HG03066 (cell line): ENCODE data around the gene ZBED1.
"Not testable (repeated sequence)": the region's sequence is repeated elsewhere in the genome, so short reads cannot be mapped to it uniquely, and the experiment has no call there.

Source experiments
- ATAC-seq: cut with Tn5 transposase; IDR thresholded peaks from one replicate; pipeline ENCODE4 v1.9.1; 2021; ENCODE audit warnings: low read depth; ENCODE audit not compliant: unreplicated experiment

Gene ZBED1

DNA sequence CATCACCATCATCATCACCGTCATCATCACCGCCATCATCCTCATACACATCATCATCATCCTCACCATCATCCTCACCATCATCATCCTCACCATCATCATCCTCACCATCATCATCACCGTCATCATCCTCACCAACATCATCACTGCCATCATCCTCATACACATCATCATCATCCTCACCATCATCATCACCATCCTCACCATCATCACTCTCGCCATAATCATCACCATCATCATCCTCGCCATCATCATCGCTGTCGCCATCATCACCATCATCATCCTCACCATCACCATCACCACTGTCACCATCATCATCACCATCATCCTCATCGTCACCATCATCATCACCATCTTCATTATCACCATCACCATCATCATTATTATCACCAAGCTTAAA is 19.8 kb upstream of the ZBED1 start:
- no peak for ATAC-seq

DNA sequence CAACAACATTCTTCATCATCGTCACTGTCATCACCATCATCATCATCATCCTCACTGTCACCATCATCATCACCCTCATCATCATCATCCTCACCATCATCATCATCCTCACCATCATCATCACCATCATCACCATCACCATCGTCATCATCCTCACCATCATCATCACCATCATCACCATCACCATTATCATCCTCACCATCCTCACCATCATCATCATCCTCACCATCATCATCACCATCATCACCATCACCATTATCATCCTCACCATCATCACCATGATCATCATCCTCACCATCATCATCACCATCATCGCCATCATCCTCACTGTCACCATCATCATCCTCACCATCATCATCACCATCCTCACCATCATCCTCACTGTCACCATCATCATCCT is 18.9 kb upstream of the ZBED1 start:
- not testable (repeated sequence) for ATAC-seq

DNA sequence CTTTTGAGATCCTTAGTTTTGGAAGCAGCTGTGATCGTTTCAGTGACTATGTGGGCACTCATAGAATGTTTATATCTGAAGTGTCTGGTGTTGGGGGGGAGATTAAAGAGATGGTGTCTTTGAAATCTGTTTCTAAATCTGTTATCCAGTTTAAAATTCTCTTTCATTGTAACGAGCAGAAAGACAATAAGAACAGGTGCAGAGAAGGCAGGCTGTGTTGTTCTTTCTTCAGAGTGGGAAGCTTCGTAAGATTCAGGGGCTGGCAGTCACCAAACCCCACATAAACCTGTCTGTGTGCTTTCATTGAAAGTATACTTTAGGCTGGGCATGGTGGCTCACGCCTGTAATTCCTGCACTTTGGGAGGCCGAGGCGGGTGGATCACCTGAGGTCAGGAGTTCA is 16.3 kb upstream of the ZBED1 start:
- no peak for ATAC-seq

DNA sequence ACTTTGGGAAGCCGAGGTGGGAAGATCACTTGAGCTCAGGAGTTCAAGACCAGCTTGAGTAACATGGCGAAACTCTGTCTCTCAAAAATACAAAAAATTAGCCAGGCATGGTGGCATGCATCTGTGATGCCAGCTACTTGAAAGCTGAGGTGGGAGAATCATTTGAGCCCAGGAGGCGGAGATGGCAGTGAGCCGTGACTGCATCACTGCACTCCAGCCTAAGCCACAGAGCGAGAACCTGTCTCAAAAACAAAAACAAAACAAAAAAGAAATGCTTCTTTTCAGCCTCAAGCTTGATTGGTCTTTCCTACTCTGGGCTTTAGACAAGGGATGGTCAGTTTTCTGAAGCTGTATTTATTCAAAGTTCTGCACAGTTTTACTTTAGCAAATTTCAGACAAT is 15.8 kb upstream of the ZBED1 start:
- peak; percentile 51 for ATAC-seq

DNA sequence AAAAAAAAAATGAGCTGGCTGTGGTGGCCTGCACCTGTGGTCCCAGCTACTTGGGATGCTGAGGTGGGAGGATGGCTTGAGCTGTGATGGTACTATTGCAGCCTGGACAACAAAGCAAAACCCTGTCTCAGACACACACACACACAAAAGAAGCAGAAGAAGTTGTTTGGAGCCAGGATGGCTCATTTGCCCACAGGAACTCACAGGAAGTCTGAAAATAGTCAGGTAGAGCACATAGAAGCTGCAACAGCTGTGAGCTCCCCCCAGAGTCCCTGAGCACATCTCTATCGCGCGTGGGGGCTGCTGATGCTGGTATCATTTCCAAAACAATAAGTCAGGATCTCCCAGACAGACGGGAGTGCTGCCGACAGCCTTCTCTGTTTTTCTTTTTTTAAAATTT is 13.4 kb upstream of the ZBED1 start:
- no peak for ATAC-seq

DNA sequence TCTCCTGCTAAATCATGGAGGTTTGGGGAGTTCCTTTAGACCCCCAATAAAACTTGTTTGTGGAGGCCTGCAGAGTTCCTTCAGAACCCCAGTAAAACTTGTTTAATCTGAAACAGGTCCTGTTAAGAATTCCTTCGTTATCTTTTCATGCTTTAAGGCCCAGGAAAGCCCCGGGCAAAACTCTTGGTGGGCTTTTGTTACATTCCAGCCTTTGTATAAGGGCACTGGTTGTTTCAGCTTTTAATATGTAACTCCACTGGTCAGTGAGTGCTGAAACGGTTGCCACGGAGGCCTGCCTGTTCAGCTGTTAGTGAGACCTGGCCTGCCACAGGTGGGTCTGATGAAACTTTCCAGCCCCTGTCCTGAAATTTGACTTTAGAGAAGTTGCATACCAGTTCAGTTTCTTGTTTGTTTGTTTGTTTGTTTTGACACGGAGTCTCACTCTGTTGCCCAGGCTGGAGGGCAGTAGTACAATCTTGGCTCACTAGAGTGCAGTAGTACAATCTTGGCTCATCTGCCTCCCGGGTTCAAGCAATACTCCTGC is 12.4 kb upstream of the ZBED1 start:
- ATAC-seq: no peak

DNA sequence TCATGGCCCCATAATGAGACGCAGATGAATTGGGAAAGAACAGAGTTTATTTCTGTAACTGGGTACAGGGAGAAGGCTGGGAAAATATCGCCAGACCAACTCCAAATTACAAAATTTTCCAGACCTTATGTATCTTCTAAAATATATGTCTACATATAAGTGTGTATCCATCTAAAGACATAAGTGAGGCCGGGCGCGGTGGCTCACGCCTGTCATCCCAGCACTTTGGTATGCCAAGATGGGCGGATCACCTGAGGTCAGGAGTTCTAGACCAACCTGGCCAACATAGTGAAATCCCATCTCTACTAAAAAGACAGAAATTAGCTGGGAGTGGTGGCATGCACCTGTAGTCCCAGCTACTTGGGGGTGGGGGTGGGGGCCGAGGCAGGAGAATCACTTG is 11.7 kb upstream of the ZBED1 start:
- ATAC-seq: no peak

DNA sequence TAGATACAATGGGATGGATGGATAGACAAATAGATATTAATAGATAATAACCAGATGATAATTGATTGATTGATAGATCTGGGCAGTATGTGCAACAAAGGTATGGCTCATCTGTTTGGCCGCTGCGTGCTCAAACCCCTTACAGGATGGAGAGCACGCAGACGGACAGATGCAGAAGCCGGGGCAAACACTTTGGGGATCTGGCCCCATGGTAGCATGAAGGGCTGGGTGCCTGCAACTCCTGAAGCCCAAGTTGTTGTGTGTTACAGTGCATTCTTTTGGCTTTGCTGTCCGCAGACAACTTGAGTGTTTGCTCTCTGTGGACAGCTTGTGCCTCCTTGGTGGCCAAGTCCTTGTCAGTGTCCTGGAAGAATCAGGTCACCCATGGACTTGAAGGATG is 10.6 kb upstream of the ZBED1 start:
- no peak for ATAC-seq

DNA sequence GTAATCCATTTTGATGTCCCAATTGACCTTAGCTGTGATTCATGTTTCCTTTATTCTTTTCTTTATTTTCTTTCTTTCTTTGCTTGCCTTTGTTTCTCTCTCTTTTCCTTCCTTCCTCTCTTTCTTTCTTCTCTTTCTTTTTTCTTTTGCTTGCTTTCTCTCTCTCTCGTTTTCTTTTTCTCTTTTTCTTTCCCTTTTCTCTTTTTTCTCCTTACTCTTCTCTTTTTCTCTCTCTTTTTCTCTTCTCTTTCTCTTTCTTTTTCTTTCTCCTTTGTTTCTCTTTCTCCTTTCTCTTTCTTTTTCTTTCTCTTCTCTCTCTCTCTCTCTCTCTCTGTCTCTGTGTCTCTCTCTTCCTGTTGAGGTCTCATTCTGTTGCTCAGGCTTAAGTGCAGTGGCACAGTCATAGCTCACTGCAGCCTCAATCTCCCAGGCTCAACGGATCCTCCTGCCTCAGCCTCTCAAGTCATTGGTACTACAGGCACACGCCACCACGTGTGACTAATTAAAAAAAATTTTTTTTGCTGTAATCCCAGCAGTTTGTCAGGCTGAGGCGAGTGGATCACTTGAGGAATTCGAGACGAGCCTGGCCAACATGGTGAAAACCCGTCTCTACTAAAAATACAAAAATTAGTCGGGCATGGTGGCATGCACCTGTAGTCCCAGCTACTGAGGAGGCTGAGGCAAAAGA is 8.0 kb upstream of the ZBED1 start:
- no peak for ATAC-seq

DNA sequence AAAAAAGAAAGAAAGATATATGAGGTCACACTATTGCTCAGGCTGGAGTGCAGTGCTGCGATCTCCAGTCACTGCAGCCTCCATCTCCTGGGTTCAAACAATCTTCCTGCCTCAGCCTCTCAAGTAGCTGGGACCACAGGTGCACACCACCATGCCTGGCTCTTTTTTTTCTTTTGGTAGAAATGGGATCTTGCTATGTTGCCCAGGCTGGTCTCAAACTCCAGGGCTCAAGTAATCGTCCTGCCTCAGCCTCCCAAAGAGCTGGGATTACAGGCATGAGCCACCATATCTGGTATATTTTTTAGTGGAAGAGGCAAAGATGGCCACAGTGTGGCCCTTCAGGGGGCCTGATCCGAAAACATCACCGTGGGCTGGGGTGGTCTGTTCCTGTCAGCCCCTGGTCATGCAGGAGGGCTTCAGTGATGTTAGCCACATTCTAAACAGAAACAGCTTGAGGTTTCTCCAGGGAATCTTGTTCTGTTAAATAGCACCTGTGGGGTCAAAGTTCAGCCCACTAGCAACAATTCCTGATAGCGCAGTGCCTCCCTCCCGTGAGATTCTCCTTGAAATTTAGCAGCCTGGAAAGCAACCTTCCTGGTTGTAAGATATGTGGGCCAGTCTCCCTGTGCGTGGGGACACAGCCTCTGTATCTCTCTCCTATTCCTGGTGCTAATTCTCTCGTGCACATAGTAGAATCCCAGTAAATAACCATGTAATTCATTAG is 7.3 kb upstream of the ZBED1 start:
- ATAC-seq: no peak

DNA sequence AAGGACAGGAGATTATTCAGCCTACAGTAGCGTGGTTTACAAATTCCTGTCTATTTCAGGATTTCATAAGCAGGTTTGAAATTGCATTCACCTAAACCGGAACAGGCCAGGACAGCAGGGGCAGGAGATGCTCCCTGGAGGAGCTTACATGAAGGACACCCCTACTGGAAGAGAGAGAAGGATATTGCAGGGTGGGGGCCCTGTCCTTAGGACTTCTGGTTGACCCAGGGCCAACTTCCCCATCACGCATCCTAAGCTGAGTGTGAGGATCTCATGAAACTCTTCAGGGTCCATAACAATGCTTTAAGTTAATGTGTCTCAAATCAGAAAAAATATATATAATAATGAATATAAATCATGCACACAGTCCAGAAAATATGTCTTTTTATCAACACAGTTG is 6.4 kb upstream of the ZBED1 start:
- no peak for ATAC-seq

DNA sequence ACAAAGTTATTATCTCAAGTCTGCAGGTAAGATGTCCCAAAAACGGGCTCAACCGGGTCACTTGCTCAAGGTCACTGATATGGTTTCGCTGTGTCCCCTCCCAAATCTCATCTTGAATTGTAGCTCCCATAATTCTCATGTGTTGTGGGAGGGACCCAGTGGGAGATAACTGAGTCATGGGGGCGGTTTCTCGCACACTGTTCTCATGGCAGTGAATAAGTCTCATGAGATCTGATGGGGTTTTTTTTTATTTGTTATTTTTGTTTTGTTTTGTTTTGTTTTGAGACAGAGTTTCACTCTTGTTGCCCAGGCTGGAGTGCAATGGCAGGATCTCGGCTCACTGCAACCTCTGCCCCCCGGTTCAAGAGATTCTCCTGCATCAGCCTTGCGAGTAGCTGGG is 4.6 kb upstream of the ZBED1 start:
- ATAC-seq: not testable (repeated sequence)

DNA sequence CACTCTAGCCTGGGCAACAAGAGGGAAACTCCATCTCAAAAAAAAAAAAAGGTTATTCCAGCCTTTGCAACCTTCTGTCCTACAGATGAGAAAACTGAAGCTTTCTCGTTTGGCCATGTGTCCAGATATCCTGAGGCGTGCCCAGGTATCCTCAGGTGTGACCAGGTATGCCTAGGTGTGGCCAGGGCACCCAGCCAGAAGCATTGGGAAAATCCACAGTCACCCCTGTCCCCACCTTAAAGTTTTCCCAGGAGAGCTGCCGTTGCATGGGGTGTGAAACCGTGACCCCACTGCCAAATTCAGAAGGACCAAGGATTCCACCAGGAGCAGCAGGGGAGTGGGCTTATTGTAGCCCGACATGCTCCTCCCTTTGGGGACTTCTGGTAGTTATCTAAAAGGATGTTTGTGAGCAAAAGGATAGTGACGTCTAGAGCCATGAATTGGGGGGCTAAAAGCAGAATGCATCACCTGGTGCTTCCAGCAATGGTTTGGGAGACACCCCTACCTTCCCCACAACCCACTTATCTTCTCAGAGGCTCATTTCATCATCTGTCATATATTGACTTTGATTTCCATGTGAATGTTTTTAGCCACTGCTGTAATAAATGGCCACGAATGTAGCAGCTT is 4.0 kb upstream of the ZBED1 start:
- no peak for ATAC-seq

DNA sequence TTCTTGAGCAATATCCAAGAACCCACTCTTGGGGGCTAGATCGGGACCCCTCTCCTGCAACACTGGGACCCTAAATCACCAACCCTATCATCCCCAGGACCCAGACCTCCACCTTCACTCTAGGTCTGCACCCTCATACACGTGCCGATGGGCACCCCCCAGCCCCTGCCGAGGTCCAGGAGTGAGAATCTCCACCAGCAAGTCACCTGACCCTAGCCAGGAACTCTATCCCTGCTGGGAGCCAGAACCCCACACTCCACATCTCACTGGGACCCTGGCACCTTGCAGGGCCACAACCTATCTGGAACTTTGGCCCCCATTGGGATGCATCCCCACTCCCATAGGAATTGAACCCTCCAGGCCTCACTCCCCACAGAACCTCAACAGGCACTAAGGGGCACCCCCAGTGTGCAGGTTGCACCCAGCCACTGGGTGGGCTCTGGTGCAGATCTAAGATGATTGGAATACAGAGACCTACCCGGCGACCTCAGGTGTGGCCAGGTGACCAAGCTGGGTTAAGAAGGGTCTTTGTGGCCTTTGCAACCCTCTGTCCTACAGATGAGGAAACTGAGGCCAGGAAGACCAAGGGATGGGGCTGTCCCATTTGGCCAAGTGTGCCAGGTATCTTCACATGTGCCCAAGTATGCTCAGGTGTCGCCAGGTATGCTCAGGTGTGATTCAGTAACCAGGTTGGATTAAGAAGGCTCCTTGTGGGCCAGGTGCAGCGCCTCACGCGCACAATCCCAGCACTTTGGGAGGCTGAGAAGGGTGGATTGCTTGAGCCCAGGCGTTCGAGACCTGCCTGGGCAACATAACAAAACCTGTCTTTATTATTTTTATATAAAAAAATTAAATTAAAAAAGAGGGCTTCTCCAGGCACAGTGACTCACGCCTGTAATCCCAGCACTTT is 3.1 kb upstream of the ZBED1 start:
- no peak for ATAC-seq

DNA sequence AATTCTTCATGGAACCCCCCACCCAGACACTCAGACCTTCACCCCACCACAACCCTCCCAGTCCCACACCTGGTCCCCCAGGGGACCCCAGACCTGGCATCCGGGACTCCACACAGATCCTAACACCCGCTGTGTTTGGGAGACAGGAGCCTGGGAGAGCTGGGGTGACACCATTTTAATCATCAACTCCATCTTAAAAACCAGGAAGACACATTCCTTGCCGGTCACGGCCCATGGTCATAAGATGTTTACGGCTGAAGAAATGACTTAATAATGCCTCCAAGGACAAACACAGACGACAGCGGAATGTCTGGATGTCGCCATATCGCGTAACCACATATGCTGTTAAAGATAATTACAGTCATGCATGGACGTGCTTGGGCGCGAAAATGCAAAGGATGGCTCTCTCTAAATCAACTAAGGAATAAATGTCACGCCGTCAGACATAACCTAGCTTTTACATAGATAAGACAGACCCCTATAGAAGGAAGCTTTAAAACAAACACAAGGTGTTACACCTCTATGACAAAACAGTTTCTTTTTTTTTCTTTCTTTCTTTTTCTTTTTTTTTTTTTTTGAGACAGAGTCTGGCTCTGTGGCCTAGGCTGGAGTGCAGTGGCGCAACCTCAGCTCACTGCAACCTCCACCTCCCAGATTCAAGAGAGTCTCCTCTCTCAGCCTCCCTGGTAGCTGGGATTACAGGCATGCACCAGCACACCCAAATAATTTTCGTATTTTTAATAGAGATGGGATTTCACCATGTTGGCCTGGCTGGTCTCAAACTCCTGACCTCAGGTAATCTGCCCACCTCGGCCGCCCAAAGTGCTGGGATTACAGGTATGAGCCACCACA is 2.1 kb upstream of the ZBED1 start:
- no peak for ATAC-seq

DNA sequence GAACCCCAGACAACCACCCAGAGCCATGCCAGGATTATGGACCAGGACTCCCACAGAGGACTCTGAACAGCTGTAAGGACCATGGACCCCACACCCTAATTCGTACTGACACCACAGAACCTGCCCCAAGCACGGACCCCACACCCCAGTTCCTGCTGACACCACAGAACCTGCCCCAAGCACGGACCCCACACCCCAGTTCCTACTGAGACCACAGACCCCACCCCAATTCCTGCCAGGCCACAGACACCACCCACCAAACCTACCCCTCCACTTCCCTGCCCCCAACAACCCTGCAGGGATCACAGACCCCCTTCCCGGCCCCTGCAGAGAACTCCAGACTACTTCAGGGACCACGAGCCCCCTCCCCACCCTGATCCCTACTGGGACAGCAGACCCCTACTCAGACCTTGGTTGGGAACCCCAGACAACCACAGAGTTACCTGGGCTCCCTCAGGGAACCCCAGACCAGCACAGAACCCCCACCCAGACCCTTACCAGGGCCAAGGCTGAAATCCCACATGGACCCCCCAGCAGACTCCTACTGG is 1.4 kb upstream of the ZBED1 start:
- no peak for ATAC-seq

DNA sequence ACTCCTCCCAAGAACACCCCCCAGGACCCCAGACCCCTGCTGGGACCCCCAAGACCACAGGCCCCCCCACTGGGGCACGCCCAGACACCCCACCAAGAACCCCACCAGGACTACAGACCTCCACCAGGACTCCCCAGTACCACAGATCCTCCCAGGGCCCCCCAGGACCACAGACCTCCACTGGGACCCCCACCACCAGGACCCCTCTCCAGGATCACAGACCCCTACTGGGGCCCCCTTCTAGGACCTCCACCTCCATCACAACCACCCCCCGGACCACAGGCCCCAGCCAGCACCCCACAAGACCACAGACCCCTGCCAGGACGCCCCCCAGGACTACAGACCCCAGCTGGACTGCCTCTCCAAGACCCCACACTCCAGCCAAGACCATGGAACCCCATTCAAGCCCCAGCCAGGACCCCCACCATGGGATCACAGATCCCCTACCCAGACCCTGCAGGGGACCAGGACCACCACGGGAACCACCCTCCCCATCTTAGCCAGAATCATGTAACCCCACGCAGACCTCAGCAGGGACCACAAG is 855 bp upstream of the ZBED1 start:
- no peak for ATAC-seq

DNA sequence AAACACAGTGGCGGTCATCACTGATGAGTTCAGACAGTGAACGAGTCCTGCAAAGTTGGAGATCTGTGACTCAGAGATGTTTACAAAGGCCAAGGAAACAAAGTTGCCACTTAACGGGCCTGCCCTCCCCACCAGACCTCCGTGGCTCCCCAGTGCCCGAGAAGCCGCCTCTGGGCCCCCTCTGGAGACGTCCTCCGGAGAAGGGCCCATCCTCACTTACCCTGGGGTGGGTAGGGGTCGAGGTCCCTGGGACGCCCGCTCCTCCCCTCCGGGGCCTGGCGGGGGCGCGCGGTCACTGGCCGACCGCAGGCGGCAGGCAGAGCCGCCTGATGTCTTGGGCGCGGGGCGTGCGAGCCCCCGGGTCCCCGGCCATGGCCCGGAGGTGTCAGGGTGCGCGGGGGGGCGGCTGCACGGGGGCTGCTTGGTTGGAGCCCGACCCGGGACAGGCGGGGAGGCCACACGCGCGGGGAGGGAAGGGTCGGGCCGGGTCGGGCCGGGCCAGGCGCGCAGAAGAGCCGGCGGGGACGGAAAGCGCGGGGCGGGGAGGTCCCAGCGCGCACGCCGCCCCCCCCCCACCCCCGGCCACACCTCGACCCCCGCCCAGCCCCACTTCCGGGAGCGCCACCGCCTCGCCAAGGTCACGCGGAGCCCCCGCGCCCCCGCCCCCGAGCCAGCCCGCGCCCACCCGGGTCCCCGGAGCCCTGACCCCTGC is 529 bp downstream of the ZBED1 start:
- peak; percentile 52 for ATAC-seq

DNA sequence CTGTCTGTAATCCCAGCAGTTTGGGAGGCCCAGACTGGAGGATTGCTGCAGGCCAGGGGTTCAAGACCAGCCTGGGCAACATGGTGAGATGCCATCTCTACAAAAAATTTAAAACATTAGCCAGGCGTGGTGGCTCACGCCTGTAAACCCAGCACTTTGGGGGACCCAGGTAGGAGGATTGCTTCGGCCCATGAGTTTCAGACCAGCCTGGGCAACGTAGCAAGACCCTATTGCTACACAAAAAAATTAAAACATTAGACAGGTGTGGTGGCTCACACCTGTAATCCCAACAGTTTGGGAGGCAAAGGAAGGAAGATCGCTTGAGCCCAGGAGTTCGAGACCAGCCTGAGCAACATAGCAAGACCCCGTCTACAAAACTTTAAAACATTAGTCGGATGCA is 1.3 kb downstream of the ZBED1 start:
- ATAC-seq: no peak
